ENCODE results near the gene TTC31. TPM values are rescaled to one million over a fixed set of nuclear protein-coding genes. Genes with fewer than 3 reads are reported as not detected.

The TTC31 gene
- total RNA-seq, 1 donor from 2014 or later: 11.8 TPM

- TF ChIP-seq POLR2AphosphoS5 (IDR thresholded peaks at IDR 0.05; ENCODE audit: insufficient read depth in 1 of 2, low read depth in 1 of 2) (peak; percentile 85 to 93), POLR2A (IDR thresholded peaks at IDR 0.05) (no peak), CTCF (IDR thresholded peaks at IDR 0.05) (peak in 1 of 3 experiments; percentile 20)
- peak in 1 of 2 donors; percentile 98 for DNase-seq (ENCODE audit: extremely low spot score in 2 of 2)
- H3K36me3 ChIP-seq: peaks cover 0 to 21% of the 10 kb centered on the region in 2 donors
- intact Hi-C loops (cut with DNase I): no loop called here
- no peaks in the 10 kb centered on the region for H3K9me3 ChIP-seq
- peaks cover 6% of the 10 kb centered on the region for H3K27me3 ChIP-seq
- peak within 1 kb of the TSS; percentile 98 for H3K27ac ChIP-seq
- H3K4me1 ChIP-seq: peaks cover 51% of the 10 kb centered on the region
- peak within 1 kb of the TSS; percentile 76 to 91 for H3K4me3 ChIP-seq
Measured at GRCh38 chr2:74507145-74507925, 24.5 kb downstream of the TTC31 start, which contains the start of gene PCGF1. Gene PCGF1 (minus strand): TSS chr2:74507695. CDS start chr2:74507668, 27 bp downstream.

DNA sequence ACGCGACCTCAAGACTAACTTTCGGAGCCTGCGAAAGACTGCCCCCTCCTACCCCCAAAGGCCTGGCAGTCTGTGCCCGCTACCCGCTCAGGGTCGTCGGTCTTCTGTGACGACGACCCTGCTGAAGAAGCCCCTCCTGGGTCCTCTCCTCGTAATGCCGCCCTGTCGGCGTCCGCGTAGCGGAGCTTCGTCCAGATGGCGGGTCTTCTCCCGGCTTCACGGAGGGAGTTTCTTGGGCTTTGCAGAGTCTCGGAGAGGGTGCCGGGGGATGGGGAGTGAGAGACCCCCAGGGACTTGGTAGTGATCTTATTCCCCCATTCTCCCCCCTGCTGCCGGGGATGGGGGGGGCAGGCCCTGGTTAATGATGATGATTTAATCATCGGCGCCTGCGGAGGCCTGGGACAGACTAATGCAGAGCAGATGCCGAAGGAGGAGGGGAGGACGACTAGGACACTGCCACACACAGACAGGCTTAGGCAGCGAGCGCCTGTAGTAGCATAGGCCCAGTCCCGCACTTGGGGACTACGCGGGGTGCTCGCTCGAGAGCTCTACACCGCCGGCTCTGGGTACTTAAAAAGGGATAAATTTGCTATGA lies 25.1 kb downstream of the TTC31 start:
- Histone ChIP-seq H3K9me3 (no peaks in the 10 kb centered on the region), H3K36me3 (peaks cover 0 to 21% of the 10 kb centered on the region in 2 donors), H3K27me3 (peaks cover 10% of the 10 kb centered on the region), H3K27ac (peak overlapping the region; percentile 98), H3K4me1 (peaks cover 44% of the 10 kb centered on the region), H3K4me3 (peak overlapping the region; percentile 76 to 91)
- intact Hi-C loops (cut with DNase I): no loop called here
- TF ChIP-seq CTCF (IDR thresholded peaks at IDR 0.05): no peak
- TF ChIP-seq POLR2AphosphoS5 (IDR thresholded peaks at IDR 0.05; ENCODE audit: insufficient read depth in 1 of 2, low read depth in 1 of 2): no peak
- no peak for TF ChIP-seq POLR2A (IDR thresholded peaks at IDR 0.05)
- no peak for DNase-seq (ENCODE audit: extremely low spot score in 2 of 2)

GRCh38 chr2:74510272-74510671 lies 27.4 kb downstream of the TTC31 start:
- Histone ChIP-seq H3K36me3 (peaks cover 0 to 12% of the 10 kb centered on the region in 2 donors), H3K9me3 (no peaks in the 10 kb centered on the region), H3K27me3 (peaks cover 30% of the 10 kb centered on the region), H3K27ac (no peak overlapping the region), H3K4me1 (peaks cover 43% of the 10 kb centered on the region), H3K4me3 (no peak overlapping the region)
- DNase-seq (ENCODE audit: extremely low spot score in 2 of 2): no peak
- intact Hi-C loops (cut with DNase I): no loop called here
- TF ChIP-seq POLR2A (IDR thresholded peaks at IDR 0.05): no peak
- TF ChIP-seq CTCF (IDR thresholded peaks at IDR 0.05): no peak
- TF ChIP-seq POLR2AphosphoS5 (IDR thresholded peaks at IDR 0.05; ENCODE audit: insufficient read depth in 1 of 2, low read depth in 1 of 2): no peak

DNA sequence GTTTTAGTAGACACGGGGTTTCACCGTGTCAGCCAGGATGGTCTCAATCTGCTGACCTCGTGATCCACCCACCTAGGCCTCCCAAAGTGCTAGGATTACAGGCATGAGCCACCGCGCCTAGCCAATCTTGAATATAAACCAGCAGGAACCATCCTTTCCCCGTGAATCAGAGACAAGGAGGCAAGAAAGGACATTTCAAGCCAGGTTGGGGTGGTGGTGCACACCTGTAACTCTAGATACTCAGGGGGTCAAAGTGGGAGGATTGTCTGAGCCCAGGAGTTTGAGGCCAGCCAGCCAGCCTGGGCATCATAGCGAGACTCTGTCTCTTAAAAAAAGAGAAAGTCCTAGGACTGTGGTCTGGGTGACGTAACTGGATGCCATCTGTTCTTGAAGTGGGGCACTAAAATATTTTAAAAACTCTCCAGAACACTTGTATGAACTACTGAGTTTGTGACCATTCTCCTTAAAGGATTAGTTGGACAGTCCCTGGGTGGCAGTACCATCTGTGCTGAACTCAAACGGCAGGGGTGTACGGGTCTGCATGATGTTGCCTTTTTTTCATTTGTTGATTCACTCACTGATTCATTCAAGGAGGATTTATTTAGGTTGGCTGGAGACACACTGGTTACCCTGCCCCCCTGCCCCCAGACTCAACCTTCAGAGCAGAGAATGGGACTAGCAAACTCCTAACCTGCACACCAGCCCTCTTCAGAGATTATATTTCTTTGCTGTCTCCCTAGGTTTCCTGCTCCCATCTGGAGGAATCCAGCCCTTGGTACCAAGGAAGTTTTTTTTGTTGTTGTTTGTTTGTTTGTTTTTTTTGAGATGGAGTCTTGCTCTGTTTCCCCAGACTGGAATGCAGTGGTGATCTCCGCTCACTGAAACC lies 28.5 kb downstream of the TTC31 start:
- peaks cover 41% of the 10 kb centered on the region for H3K27me3 ChIP-seq
- peaks cover 0 to 3% of the 10 kb centered on the region in 2 donors for H3K36me3 ChIP-seq
- intact Hi-C loops (cut with DNase I): no loop called here
- TF ChIP-seq POLR2A (IDR thresholded peaks at IDR 0.05): no peak
- TF ChIP-seq POLR2AphosphoS5 (IDR thresholded peaks at IDR 0.05; ENCODE audit: insufficient read depth in 1 of 2, low read depth in 1 of 2): no peak
- no peak for TF ChIP-seq CTCF (IDR thresholded peaks at IDR 0.05)
- peaks cover 42% of the 10 kb centered on the region for H3K4me1 ChIP-seq
- no peak for DNase-seq (ENCODE audit: extremely low spot score in 2 of 2)
- no peak overlapping the region for H3K27ac ChIP-seq
- H3K9me3 ChIP-seq: no peaks in the 10 kb centered on the region
- H3K4me3 ChIP-seq: no peak overlapping the region

Measured in vagina (tissue), 2 donors.